Measurements from ENCODE around the gene PLOD3.
"Not testable (repeated sequence)": the region's sequence is repeated elsewhere in the genome, so short reads cannot be mapped to it uniquely, and the experiment has no call there.

Gene PLOD3

DNA sequence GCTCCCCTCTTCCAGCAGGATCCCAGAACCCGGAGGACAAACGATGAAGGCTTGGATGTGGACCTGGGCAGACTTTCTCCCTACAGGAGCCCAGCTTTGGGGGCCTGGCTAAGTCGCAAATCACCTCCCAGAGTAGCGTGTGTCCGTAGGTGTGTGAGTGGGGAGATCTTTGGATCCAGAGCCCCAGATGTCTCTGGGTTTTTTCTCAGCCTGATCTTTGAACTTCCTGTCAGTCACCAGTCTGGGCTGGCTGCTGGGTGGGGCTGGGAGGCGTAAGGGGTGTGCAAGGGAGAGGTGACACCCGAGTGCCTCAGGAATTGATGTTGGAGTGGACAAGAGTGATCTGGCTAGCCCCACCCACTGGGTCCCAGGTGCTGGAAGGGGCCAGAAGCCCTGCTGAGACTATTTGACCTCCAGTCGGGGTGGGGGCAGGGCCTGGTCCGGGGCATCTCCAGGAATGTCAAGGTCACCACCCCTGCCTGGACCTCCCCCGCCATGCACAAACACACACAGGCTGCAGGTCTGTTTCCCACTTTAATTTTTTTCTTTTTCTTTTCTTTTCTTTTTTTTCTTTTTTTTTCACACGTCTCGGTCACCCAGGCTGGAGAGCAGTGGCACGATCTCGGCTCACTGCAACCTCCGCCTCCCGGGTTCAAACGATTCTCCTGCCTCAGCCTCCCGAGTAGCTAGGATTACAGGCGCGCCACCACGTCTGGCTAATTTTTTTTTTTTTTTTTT, 16.4 kb downstream of the PLOD3 start, which contains the start of gene MOGAT3:
Gene MOGAT3 (minus strand): TSS at position 175 of the 738 bp plus-strand sequence. CDS start 182 bp downstream, outside the sequence.
- H3K4me3 ChIP-seq (ENCODE audit: low read depth, low read length) = no peak within 1 kb of the TSS
- TF ChIP-seq, protein P1, sequence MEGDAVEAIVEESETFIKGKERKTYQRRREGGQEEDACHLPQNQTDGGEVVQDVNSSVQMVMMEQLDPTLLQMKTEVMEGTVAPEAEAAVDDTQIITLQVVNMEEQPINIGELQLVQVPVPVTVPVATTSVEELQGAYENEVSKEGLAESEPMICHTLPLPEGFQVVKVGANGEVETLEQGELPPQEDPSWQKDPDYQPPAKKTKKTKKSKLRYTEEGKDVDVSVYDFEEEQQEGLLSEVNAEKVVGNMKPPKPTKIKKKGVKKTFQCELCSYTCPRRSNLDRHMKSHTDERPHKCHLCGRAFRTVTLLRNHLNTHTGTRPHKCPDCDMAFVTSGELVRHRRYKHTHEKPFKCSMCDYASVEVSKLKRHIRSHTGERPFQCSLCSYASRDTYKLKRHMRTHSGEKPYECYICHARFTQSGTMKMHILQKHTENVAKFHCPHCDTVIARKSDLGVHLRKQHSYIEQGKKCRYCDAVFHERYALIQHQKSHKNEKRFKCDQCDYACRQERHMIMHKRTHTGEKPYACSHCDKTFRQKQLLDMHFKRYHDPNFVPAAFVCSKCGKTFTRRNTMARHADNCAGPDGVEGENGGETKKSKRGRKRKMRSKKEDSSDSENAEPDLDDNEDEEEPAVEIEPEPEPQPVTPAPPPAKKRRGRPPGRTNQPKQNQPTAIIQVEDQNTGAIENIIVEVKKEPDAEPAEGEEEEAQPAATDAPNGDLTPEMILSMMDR (IDR thresholded peaks at IDR 0.05; ENCODE audit: borderline replicate concordance, insufficient read depth, low read depth, low read length) = no peak

DNA sequence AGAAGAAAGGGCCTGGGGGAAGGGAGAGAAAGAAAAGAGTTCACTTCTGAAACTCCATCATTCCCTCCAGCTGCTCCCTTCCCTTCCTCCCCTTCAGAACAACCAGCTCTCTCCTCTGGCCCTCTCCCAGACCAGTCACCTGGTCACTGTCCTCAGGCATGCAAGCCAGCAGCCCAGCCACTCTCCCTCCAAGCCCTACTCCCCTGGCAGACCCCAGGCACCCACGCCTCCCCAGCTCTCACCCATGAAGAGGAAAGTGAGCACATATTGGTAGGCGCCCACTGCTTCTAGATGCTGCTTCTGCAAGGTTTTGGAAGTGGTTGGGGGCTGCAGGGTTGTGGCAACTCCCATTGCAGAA, 16.9 kb downstream of the PLOD3 start:
- H3K4me3 ChIP-seq (ENCODE audit: low read depth, low read length) = no peak overlapping the region
- TF ChIP-seq, protein P1 (IDR thresholded peaks at IDR 0.05; ENCODE audit: borderline replicate concordance, insufficient read depth, low read depth, low read length) = no peak

DNA sequence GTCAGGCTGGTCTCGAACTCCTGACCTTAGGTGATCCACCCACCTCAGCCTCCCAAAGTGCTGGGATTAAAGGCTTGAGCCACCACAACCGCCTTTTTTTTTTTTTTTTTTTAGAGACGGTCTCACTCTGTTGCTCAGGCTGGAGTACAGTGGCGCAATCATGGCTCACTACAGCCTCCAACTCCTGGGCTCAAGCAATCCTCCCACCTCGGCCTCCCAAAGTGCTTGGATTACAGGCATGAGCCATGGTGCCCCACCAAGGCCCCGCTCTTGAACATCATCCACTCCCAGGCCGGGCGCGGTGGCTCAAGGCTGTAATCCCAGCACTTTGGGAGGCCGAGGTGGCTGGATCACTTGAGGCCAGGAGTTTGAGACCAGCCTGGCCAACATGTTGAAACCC, 17.9 kb downstream of the PLOD3 start:
- H3K4me3 ChIP-seq (ENCODE audit: low read depth, low read length) = not testable (repeated sequence)

DNA sequence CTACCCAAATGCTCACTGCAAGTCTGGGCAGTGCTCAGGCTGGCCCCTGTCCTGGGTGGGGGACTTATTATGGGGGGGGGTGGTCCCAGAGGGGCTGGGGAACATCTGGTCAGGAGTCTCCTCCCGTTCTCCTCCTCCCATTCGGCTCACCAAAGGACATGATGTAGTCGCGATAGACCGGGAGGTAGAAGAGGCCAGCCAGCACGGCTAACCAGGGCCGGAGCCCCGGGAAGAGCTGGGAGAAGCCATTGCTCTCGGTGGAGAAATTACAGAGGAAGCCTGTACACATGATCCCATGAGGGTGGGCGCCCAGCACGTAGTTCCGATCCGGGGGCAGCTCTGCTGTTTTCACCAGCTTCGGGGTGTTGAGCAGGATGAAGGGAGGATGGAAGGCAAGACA, 18.9 kb downstream of the PLOD3 start:
- TF ChIP-seq, protein P1 (IDR thresholded peaks at IDR 0.05; ENCODE audit: borderline replicate concordance, insufficient read depth, low read depth, low read length) = no peak

DNA sequence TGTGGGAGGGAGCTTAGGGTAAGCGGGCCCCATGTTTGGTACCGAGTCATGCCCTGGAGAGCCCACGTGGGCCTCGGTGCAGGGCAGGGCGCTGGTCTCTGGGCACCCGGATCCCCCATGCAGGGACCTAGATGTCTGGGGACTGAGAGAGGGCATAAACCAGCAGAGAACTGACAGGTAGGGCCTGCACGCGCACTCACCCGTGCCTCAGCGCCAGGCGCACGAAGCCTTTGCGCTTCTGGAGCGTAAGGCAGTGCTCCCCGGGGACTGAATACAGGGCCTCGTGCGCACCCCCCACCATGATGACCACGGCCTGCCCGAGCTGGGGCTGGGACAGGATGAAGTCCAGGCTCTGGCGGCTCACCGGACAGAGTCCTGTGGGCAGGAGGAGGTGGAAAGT, 19.4 kb downstream of the PLOD3 start:
- TF ChIP-seq, protein P1 (IDR thresholded peaks at IDR 0.05; ENCODE audit: borderline replicate concordance, insufficient read depth, low read depth, low read length) = no peak
- no peak overlapping the region for H3K4me3 ChIP-seq (ENCODE audit: low read depth, low read length)

More for the DNA sequence above, 18.9 kb downstream of the PLOD3 start:
- H3K4me3 ChIP-seq (ENCODE audit: low read depth, low read length) = no peak overlapping the region

DNA sequence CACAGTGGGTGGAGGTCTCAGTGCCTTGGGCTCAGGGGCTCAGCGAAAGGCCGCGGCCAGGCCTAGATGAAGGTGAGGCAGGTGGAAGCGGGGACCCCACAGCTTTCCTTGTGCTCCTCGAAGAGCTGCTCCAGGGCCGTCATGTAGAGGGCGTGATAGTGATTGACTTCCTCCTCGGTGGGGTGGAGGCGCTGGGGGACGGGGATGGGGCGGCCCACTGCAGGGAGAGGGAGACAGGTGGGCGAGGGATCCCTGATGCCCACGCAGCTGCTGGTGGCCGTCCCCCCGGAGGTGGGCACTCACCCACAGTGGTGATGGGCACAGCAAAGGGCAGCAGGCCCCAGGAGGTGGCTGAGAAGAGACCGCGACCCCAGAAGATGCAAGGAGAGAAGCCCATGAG, 21.5 kb downstream of the PLOD3 start:
- H3K4me3 ChIP-seq (ENCODE audit: low read depth, low read length) = no peak overlapping the region
- TF ChIP-seq, protein P1 (IDR thresholded peaks at IDR 0.05; ENCODE audit: borderline replicate concordance, insufficient read depth, low read depth, low read length) = no peak

DNA sequence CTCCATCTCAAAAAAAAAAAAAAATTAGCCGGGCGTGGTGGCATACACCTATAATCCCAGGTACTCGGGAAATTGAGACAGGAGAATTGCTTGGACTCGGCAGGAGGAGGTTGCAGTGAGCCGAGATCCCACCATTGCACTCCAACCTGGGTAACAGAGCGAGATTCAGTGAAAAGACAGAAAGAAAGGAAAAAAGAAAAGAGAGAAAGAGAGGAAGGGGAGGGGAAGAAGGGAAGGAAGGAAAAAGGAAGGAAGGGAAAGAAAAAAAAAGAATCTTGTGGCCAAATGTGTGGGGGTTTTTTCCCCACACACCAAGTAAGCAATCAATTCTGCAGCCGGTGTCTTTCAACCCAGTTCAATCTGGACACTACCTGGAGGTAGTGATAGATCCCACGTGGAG, 28.3 kb downstream of the PLOD3 start:
- TF ChIP-seq, protein P1 (IDR thresholded peaks at IDR 0.05; ENCODE audit: borderline replicate concordance, insufficient read depth, low read depth, low read length) = no peak
- H3K4me3 ChIP-seq (ENCODE audit: low read depth, low read length) = no peak overlapping the region

All from GM12875 (cell line).